ENCODE data around the gene ERC1.
A peak's percentile ranks its signal among the peaks of the same experiment; 100 is the strongest.
"Not testable (repeated sequence)": the region's sequence is repeated elsewhere in the genome, so short reads cannot be mapped to it uniquely, and the experiment has no call there.

Gene ERC1

DNA sequence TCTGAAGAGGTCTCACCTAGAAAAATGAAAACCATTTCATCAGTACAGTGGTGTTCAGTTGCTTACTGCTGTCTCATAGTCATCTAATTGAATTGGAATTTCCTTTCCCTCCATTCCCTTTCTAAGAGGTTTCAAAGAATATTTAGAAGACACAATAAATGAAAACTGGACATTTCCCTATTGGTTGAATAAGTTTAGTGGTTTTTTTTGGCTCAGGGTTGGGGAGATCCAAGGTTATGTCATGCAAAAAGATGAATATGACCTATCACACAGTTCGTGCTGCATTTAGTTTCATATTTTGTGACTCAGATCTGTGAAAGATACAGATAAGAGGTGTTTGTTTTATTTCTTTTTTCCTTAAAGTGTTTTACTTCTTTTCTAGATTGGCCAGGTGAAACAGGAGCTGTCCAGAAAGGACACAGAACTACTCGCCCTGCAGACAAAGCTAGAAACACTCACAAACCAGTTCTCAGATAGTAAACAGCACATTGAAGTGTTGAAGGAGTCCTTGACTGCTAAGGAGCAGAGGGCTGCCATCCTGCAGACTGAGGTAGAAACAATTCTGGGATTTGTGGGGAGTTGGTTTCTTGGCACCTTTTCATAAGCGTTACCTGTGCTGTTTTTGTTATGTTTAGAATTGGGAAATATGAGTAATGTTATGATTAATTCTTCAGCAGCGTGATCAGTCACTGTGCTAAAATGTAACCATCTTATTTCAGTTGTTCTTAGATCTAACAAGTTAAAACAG is 124.6 kb downstream of the ERC1 start:
- peak; percentile 63 for DNase-seq (ENCODE audit: low read depth, low spot score)
- peak overlapping the region; percentile 88 for H3K27ac ChIP-seq

DNA sequence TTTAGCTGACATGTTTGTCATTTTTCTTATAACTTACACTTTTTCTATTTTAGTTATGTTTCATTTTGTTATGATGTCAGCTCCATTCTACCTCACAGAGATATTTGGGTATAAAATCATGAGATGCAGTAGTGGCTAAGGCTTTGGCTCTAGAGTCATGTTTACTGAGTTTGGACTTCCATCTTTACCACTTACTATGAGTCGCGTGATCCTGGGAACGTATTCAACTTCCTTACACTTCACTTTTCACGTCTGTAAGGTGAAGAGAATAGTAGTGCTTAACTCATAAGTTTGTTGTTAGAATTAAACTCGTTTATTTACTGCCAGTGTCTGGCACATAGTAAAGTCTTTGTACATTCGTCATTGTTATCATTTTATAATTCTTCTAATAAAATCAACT is 126.3 kb downstream of the ERC1 start:
- DNase-seq (ENCODE audit: low read depth, low spot score), result no peak
- peak overlapping the region; percentile 88 for H3K27ac ChIP-seq

DNA sequence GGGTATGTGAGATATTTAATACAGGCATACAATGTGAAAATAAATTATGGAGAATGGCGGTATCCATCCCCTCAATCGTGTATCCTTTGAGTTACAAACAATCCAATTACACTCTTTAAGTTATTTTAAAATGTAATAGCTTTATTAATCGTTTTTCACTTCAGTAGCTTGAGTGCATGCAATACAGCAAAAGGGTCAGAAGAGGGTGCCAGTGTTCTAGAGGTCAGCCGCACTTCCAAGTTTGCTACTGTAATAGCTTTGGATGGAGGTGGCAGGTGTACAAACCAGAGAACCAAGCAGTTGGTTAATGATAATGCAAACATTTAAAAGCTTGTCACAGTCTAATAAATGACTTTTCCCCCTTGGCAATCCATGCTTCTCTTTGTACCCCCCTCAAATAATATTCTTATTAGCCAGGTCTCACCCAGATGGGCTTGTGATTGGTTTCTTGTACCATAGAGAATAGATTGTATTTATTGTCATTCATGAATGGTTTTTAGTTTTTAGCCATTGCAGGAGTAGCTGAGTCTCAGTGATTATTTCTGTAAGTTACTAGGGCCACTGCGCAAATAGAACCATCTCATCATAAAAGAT is 127.0 kb downstream of the ERC1 start:
- DNase-seq (ENCODE audit: low read depth, low spot score), result no peak
- peak overlapping the region; percentile 88 for H3K27ac ChIP-seq

- H3K27ac ChIP-seq, result no peak overlapping the region
- no peak for DNase-seq (ENCODE audit: low read depth, low spot score)
Measured at GRCh38 chr12:1122786-1123185, 131.8 kb downstream of the ERC1 start.

DNA sequence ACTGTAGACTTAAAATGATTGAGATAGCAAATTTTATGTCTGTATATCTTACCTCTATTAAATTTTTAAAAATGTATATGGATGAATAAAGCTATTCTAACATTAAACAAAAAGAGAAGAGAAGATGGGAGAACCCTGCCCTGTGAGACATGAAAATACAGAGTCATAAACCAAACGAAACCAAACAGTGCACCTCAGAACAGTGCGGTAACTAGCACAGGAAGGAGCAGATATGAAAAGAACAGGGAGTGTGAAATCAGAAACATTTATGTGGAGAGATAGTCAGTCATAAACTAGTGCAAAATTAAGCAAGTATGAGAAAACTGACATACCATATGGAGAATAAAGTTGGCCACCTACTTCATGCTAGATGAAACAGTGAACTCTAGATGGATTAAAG is 135.1 kb downstream of the ERC1 start:
- no peak for DNase-seq (ENCODE audit: low read depth, low spot score)
- no peak overlapping the region for H3K27ac ChIP-seq

DNA sequence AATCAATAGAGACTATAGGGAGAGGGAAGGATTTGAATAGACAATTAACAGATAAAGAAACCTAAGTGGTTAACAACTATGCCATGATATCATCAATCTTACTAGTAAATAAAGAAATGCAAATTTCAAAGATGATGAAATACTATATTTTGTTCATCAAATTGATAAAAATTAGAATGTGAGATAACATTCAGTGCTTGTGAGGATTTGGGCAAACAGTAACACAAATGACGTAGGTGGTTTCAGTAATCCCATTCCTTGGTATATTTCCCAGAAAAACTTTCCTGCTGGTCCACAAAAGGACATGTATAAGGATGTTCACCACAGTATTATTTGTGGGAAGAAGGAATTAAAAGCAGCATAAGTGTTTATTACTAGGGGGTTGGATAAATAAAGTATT is 136.0 kb downstream of the ERC1 start:
- H3K27ac ChIP-seq, result no peak overlapping the region
- DNase-seq (ENCODE audit: low read depth, low spot score), result no peak

DNA sequence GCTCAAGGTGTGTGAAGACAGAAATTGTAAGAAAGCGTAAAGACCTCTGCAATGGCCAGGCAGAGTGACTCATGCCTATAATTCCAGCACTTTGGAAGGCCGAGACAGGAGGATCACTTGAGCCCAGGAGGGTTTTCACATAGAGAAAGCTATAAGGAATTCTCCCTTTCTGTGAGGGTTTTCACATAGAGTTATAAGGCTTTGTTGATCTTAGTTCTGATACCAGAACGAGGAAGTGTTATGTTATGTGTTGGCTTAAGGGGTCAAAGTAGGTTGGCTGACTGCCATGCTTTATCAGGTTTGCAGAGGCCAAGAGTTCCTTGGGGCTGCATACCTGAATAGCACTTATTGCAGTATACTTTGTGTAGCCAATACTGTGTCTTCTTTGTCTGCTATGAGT is 139.1 kb downstream of the ERC1 start:
- no peak overlapping the region for H3K27ac ChIP-seq
- no peak for DNase-seq (ENCODE audit: low read depth, low spot score)

DNA sequence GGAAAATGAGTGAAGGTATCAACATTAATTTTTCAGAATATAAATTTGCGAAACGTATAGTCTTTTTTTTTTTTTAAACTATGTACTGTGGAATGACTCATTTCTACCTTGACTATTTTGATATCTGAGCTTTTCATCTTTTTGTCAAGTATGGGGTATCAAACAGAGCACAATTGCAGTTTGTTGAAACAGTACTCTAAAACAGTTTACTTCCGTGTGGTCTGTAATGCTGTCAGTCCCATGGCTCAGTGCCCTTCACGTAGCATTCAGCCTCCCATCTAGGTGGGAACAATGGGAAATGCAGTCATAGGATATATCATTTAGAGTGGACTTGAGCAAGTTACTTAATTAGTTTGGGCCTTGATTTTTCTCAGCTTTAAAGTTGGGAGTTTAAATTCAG is 139.5 kb downstream of the ERC1 start:
- DNase-seq (ENCODE audit: low read depth, low spot score), result no peak

DNA sequence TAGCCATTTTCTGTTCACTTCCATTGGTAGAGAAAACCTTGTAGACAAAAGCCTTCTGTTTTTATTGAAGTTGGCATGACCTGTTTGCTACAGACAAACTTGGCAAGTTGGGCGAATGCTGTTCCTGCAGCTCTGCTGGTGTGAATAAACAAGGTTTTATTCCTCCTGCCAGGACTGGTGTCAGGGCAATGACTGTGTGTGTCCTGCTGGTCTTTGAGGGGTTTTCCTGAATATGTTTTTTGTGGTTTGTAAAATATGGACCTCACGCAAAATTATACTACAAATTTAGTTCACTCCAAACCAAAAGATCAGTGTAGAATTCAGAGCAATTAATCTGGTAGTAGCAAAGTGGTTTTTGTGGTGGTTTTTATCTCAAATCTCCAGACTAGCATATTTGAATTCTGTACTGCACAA is 140.8 kb downstream of the ERC1 start:
- no peak overlapping the region for H3K27ac ChIP-seq
- DNase-seq (ENCODE audit: low read depth, low spot score), result no peak

More for the DNA sequence above, 139.5 kb downstream of the ERC1 start:
- H3K27ac ChIP-seq, result no peak overlapping the region

GRCh38 chr12:1132311-1132710 is 141.3 kb downstream of the ERC1 start:
- H3K27ac ChIP-seq, result no peak overlapping the region
- no peak for DNase-seq (ENCODE audit: low read depth, low spot score)

- DNase-seq (ENCODE audit: low read depth, low spot score), result no peak
- H3K27ac ChIP-seq, result no peak overlapping the region
Measured at GRCh38 chr12:1138691-1139090, 147.7 kb downstream of the ERC1 start.

- H3K27ac ChIP-seq; DNase-seq (ENCODE audit: low read depth, low spot score): not testable (repeated sequence)
Measured at GRCh38 chr12:1146758-1147157, 155.7 kb downstream of the ERC1 start.

DNA sequence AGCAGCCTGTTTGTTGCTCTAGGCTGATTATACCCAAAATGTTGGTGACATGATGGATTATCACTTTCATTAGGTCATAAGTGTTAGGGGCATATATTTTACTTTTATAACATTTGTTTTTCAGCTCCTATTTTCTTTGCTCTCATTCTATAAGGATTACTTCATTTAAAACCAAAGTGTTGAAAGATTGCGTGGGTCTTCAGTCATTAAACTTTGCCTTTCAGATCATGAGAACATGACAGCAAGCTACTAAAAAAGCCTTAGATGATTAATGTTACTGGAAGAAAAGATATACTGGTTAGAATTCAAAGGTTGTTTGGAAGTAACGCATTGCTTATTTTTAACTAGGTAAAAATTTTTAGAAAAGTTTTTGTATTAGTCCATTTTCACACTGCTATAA is 156.8 kb downstream of the ERC1 start:
- DNase-seq (ENCODE audit: low read depth, low spot score), result no peak
- H3K27ac ChIP-seq, result no peak overlapping the region

DNA sequence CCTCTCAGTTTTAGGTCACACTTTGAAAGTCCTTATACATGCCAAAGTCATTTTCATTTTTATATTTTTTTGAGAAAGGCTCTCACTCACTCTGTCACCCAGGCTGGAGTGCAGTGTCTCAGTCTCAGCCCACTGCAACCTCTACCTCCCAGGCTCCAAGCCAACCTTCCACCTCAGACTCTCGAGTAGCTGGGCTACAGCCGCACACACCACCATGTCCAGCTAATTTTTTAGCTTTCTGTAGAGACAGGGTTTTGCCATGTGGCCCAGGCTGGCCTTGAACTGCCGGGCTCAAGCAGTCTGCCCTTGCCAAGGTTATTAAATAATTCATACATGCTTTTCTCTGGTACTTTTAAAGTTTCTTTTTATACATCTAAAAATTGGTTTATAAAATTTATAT is 166.0 kb downstream of the ERC1 start:
- H3K27ac ChIP-seq, result no peak overlapping the region
- no peak for DNase-seq (ENCODE audit: low read depth, low spot score)

- DNase-seq (ENCODE audit: low read depth, low spot score), result no peak
- no peak overlapping the region for H3K27ac ChIP-seq
Measured at GRCh38 chr12:1161197-1161596, 170.2 kb downstream of the ERC1 start.

- no peak for DNase-seq (ENCODE audit: low read depth, low spot score)
- H3K27ac ChIP-seq, result no peak overlapping the region
Measured at GRCh38 chr12:1162081-1162760, 171.2 kb downstream of the ERC1 start.

- no peak for DNase-seq (ENCODE audit: low read depth, low spot score)
- H3K27ac ChIP-seq, result no peak overlapping the region
Measured at GRCh38 chr12:1167784-1168183, 176.8 kb downstream of the ERC1 start.

- no peak overlapping the region for H3K27ac ChIP-seq
- no peak for DNase-seq (ENCODE audit: low read depth, low spot score)
Measured at GRCh38 chr12:1170411-1170810, 179.4 kb downstream of the ERC1 start.

DNA sequence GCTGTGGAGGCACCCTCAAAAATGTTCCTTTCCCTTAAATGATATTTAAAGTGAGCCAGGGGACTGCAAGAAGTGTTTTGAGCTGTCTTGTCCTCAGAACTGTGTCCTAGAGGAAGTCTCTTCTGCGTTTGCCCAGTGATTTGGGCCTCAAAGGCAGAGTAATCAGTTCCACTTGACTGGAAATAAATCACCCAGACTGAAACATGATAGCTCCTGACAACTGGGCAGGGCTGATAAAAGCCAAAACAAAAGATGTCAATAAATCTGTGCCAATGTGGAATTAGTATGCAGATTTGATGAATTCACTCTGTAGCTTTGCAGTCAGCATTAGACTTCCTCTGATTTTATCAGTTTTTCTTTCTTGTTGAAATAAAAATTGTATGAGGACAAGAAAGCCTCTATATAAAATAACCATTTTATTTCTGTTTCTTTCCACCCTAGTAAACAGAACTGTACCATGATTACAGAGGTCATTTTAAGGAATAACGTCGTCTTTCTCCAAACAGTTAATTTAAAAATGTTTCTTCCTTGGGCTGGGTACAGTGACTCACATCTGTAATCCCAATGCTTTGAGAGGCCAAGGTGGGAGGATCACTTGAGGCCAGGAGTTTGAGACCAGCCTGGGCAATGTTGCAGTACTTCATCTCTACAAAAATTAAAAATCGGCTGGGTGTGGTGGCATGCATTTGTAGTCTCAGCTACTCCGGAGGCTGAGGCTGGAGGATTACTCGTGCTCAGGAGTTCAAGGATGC is 180.8 kb downstream of the ERC1 start:
- H3K27ac ChIP-seq, result peak overlapping the region; percentile 1
- DNase-seq (ENCODE audit: low read depth, low spot score), result no peak

DNA sequence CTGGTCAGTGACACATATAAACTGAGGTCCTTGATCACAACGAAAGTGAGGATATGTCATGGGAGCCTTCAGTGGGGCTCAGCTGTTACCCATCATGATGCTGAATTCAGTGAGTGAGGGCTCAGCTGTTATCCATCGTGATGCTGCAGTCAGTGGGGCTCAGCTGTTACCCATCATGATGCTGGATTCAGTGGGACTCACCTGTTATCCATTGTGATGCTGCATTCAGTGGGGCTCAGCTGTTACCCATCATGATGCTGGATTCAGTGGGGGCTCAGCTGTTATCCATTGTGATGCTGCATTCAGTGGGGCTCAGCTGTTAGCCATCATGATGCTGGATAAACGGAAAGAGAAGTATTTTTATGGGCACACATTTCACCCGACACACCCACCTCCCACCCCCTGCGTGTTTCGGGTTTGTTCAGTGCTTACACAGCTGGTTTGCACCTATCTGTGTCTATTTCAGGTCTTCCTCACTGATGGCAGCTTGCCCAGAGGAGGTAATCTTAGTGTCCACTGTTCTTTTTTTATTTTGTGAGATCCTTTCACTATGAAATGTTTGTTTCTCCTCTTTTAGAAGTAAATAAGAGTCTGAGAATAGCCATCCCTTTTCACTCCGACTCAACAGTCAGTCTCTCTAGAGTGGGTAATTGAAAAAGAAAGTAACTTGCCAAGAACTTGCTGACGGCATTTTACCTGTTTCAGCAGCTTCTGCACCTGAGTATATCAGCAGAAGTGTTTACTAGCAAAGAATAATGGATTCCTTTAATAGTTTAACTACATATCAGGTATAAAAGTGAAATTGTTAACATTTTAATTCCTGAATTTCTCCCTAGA is 183.0 kb downstream of the ERC1 start:
- DNase-seq (ENCODE audit: low read depth, low spot score), result no peak

More for the DNA sequence above, 183.0 kb downstream of the ERC1 start:
- no peak overlapping the region for H3K27ac ChIP-seq

Data from epithelial cell of prostate (primary cell).